Naive thymus-derived CD8-positive, alpha-beta T cell (primary cell): ENCODE measurements around the gene GMPPA. TPM values are rescaled to one million over a fixed set of nuclear protein-coding genes. Genes with fewer than 3 reads are reported as not detected.

ENCODE experiments used
- ATAC-seq, 2 donors: fragments of 150-1000 bp; cut with Tn5 transposase in 1 of 2; sonication (Bioruptor Pico), chemical (Tn5 transposase) in 1 of 2; 1 replicate in 1 of 2; 2 replicates in 1 of 2; pipeline ENCODE4 v1.10.0; 2021; ENCODE audit warnings: mild to moderate bottlenecking in 2 of 2, moderate library complexity in 2 of 2
- POLR2A ChIA-PET: fragments of 350-600 bp; sonication (Branson Sonifier 250); formaldehyde crosslinking; loops from one replicate; lab custom pipeline; 2021; ENCODE audit warnings: antibody characterized with exemption; lab: Charles Lee
- DNase-seq, 10 donors: peaks; one replicate each; pipeline versions ENCODE4 v3.0.0 to v3.0.0-alpha.2; 2020 to 2022
- H3K27ac Mint-ChIP-seq, 10 donors: one replicate each; pipeline ENCODE4 v1.8.0; 2020 to 2022; ENCODE audit warnings: mild to moderate bottlenecking in 10 of 10, mixed read lengths in 10 of 10, moderate library complexity in 4 of 10, inconsistent platforms in 1 of 10
- H3K27me3 Mint-ChIP-seq, 5 donors: one replicate each; pipeline ENCODE4 v1.8.0; 2021 to 2022; ENCODE audit warnings: mixed read lengths in 5 of 5
- H3K36me3 Mint-ChIP-seq, 3 donors: one replicate each; pipeline ENCODE4 v1.8.0; 2020 to 2022; ENCODE audit warnings: mixed read lengths in 3 of 3, mild to moderate bottlenecking in 2 of 3, inconsistent platforms in 1 of 3
- H3K4me1 Mint-ChIP-seq, 4 donors: one replicate each; pipeline ENCODE4 v1.8.0; 2021 to 2022; ENCODE audit warnings: mixed read lengths in 4 of 4
- H3K4me3 Mint-ChIP-seq, 10 donors: one replicate each; pipeline ENCODE4 v1.8.0; 2020 to 2022; ENCODE audit warnings: mild to moderate bottlenecking in 10 of 10, mixed read lengths in 10 of 10, moderate library complexity in 6 of 10, inconsistent platforms in 1 of 10
- H3K9me3 Mint-ChIP-seq, 9 donors: one replicate each; pipeline ENCODE4 v1.8.0; 2020 to 2022; ENCODE audit warnings: mixed read lengths in 9 of 9, mild to moderate bottlenecking in 3 of 9, inconsistent platforms in 1 of 9, moderate library complexity in 1 of 9
- polyA plus RNA-seq, 3 donors: library from polyadenylated mRNA; unstranded; fragments of 300-500 nt; fragmentation: Illumina TruSeq; gene quantifications; one replicate each; pipeline ENCODE4 v1.2.3, GENCODE V29; 2021
- total RNA-seq, 8 experiments: library from RNA in 2 of 8; stranded (reverse) in 2 of 8; gene quantifications; one replicate each; pipeline ENCODE4 v1.2.3 and lab custom pipeline; 2021 to 2026

GMPPA gene
- total and polyA plus RNA-seq, 5 experiments from 2014 or later = 12.1 to 26.9 (median 22.0) TPM

DNA sequence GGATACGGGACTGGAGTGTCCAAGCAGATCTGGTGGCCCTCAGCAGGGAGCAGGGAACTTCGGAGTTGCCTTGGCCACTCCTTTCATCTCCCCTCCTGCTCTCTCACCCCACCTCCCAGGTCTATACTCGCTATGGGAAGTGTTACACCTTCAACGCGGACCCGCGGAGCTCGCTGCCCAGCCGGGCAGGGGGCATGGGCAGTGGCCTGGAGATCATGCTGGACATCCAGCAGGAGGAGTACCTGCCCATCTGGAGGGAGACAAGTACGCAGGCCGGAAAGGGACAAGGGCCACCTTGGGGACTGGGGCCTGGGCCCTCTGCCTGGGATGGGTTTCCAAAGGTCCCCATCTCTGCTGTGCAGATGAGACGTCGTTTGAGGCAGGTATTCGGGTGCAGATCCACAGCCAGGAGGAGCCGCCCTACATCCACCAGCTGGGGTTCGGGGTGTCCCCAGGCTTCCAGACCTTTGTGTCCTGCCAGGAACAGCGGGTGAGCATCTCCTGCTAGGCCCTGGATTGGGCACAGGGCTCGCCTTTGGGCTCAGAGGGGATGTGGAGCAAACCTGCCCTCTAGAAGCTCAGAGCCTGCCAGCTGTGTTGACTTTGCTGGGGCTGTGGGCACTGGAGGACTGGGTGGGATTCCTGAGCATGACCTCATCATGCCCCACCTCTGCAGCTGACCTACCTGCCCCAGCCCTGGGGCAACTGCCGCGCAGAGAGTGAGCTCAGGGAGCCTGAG is 33.1 kb downstream of the GMPPA start:
- POLR2A ChIA-PET = no interaction called here
- H3K4me1 Mint-ChIP-seq = peaks cover 0 to 8% (median 5%) of the 10 kb centered on the region in 4 donors
- no peaks in the 10 kb centered on the region for H3K9me3 Mint-ChIP-seq
- H3K27ac Mint-ChIP-seq = no peak overlapping the region
- ATAC-seq (no peak), DNase-seq (no peak)
- H3K4me3 Mint-ChIP-seq = no peak overlapping the region
- peaks cover 33 to 74% (median 45%) of the 10 kb centered on the region in 5 donors for H3K27me3 Mint-ChIP-seq
- no peaks in the 10 kb centered on the region for H3K36me3 Mint-ChIP-seq

DNA sequence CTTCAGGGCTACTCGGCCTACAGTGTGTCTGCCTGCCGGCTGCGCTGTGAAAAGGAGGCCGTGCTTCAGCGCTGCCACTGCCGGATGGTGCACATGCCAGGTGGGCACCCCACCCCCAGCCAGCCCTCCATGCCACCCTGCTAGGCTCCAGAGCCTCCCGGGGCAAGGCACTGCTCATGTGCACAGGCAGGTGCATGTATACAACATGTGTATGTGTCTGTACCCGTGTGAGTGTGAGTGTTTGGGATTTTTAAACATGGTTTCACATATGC is 33.6 kb downstream of the GMPPA start:
- peaks cover 0 to 8% (median 5%) of the 10 kb centered on the region in 4 donors for H3K4me1 Mint-ChIP-seq
- peaks cover 30 to 69% (median 40%) of the 10 kb centered on the region in 5 donors for H3K27me3 Mint-ChIP-seq
- peak overlapping the region in 1 of 10 donors; percentile 12 for H3K27ac Mint-ChIP-seq
- no peak overlapping the region for H3K4me3 Mint-ChIP-seq
- no peaks in the 10 kb centered on the region for H3K9me3 Mint-ChIP-seq
- no peaks in the 10 kb centered on the region for H3K36me3 Mint-ChIP-seq
- POLR2A ChIA-PET = no interaction called here
- no peak for ATAC-seq
- DNase-seq = no peak

DNA sequence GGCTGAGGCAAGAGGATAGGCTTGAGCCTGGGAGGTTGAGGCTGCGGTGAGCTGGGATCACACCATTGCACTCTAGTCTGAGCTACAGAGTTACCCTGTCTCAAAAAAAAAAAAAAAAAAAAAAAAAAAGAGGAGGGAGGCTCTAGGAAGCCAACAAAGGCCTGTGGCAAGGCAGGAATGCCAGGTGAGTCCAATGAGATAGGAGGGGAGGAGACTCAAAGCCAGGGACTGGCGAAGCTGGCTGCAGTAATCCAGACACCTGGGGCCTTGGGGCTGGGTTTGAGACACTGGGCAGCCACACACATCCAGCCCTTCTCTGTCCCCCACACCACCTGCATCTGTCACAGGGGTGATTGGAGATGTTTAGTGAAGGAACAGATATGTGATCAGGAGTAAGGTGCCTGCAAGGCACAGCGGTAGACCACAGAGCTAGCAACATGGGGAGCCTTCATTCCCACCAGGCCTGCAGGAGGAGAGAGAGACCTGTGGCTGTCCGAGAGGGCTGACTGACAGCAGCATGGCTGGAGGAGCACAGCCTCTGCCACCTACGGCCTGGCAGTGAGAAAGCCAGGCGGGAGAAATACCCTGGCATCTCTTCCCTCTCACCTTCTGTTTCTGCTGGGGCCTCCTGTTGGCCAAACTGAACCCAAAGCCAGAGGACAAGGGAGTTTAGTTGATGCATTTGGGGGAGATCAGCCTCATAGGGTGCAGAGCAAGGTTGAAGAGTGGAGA is 35.4 kb downstream of the GMPPA start:
- peaks cover 21 to 51% (median 28%) of the 10 kb centered on the region in 5 donors for H3K27me3 Mint-ChIP-seq
- H3K4me1 Mint-ChIP-seq = peaks cover 0 to 8% (median 5%) of the 10 kb centered on the region in 4 donors
- H3K4me3 Mint-ChIP-seq = no peak overlapping the region
- POLR2A ChIA-PET = no interaction called here
- no peaks in the 10 kb centered on the region for H3K9me3 Mint-ChIP-seq
- no peak for ATAC-seq
- no peak for DNase-seq
- no peaks in the 10 kb centered on the region for H3K36me3 Mint-ChIP-seq
- no peak overlapping the region for H3K27ac Mint-ChIP-seq

DNA sequence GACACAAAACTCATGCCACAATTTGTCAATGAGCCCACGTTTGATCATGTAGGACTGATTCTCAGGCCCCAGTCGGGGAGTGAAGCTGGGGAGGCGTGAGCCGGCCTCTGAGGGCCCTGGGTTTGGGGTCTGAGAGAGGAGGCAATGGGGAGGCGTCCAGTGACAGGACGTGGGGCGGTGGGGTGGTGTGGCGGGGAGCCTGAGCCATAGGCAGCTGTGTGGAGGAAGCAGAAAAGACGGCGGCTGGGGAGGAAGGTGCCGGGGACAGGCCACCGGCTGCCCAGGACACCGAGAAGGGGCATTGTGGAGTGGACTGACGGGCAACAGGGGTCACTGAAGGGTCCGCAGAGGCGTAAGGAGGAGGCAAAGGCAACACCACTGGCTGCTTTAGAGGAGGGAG is 37.7 kb downstream of the GMPPA start:
- Mint-ChIP-seq H3K27ac (no peak overlapping the region), H3K27me3 (peaks cover 5 to 28% (median 8%) of the 10 kb centered on the region in 5 donors), H3K4me3 (no peak overlapping the region), H3K9me3 (no peaks in the 10 kb centered on the region), H3K36me3 (no peaks in the 10 kb centered on the region), H3K4me1 (peaks cover 0 to 4% (median 2%) of the 10 kb centered on the region in 4 donors)
- POLR2A ChIA-PET = no interaction called here
- no peak for ATAC-seq
- no peak for DNase-seq

DNA sequence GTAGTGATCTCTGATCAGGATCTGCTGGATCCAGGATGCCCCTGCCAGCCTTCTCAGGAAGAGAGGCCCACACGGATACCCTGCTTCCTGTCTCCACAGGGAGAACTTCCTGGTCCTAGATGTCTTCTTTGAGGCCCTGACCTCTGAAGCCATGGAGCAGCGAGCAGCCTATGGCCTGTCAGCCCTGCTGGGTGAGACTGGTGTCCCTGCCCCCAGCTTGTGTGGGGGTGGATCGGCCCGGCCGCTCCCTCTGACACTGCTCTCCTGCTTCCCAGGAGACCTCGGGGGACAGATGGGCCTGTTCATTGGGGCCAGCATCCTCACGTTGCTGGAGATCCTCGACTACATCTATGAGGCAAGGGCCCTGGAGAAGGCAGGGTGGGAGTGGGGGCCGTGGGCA is 38.3 kb downstream of the GMPPA start:
- POLR2A ChIA-PET = no interaction called here
- Mint-ChIP-seq H3K9me3 (no peaks in the 10 kb centered on the region), H3K36me3 (no peaks in the 10 kb centered on the region), H3K27me3 (peaks cover 2 to 24% (median 6%) of the 10 kb centered on the region in 5 donors), H3K27ac (no peak overlapping the region), H3K4me3 (no peak overlapping the region), H3K4me1 (peaks cover 2 to 8% (median 6%) of the 10 kb centered on the region in 4 donors)
- ATAC-seq (no peak), DNase-seq (no peak)

DNA sequence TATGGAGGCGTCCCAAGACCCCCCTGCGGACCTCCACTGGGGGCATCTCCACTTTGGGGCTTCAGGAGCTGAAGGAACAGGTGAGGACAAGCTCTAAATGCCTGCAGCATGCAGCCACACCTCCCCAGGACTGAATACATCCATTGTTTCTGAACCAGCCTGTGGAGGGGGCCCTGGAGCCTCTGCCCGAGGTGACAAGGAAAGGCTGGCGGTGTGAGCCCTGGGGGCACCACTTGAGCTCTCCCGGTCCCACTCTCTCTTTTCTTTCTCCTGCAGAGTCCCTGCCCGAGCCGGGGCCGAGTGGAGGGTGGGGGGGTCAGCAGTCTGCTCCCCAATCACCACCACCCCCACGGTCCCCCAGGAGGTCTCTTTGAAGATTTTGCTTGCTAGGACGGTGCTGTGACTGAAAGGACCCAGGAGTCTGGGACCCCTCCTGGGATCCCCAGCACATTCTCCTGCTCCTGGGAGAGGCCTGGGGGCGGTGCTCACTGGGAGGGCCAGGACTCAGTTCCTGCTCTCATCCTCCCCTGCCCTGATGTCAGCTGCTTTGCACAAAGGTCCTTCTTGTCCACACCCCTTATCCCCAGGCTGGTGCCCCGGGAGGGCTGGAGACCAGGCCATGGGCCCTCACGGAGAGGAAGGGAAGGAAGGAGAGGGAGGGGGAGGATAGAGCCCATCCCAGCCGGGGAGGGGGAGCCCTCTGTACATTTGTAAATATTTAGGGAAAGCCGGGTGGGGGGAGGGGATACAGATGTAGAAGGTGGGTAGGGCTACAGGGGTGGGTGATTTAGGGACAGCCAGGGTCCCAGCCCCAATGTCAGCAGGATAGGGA is 39.2 kb downstream of the GMPPA start:
- no peaks in the 10 kb centered on the region for H3K9me3 Mint-ChIP-seq
- no peak overlapping the region for H3K27ac Mint-ChIP-seq
- POLR2A ChIA-PET = no interaction called here
- no peak overlapping the region for H3K4me3 Mint-ChIP-seq
- DNase-seq (no peak), ATAC-seq (no peak)
- no peaks in the 10 kb centered on the region for H3K36me3 Mint-ChIP-seq
- peaks cover 6 to 17% (median 15%) of the 10 kb centered on the region in 4 donors for H3K4me1 Mint-ChIP-seq
- H3K27me3 Mint-ChIP-seq = peaks cover 0 to 15% (median 4%) of the 10 kb centered on the region in 5 donors

DNA sequence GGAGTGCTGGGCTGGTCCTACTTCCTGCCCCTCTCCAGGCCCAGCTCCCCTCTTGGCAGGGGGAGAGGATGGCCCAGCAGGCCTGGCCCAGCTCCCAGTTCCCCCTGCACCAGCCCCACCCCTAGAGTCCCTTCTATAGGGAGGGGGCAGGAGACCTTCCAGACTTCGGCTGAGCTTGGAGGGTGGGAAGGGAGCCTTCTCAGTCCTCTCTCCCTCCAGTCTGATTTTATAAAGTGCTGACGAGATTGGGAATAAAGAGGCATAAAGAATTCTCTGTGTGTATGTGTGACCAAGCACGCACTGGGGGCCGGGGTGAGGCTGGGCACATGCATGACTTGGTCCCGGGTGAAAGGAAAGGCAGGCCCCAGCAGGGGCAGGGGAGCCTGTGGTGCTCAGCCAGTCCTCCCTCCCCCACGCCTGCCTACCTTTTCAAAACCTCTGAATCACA is 39.8 kb downstream of the GMPPA start:
- POLR2A ChIA-PET = no interaction called here
- peaks cover 0 to 11% (median 4%) of the 10 kb centered on the region in 5 donors for H3K27me3 Mint-ChIP-seq
- peaks cover 6 to 19% (median 15%) of the 10 kb centered on the region in 4 donors for H3K4me1 Mint-ChIP-seq
- no peaks in the 10 kb centered on the region for H3K36me3 Mint-ChIP-seq
- no peak for DNase-seq
- ATAC-seq = no peak
- H3K4me3 Mint-ChIP-seq = no peak overlapping the region
- peak overlapping the region in 1 of 10 donors; percentile 3 for H3K27ac Mint-ChIP-seq
- no peaks in the 10 kb centered on the region for H3K9me3 Mint-ChIP-seq

DNA sequence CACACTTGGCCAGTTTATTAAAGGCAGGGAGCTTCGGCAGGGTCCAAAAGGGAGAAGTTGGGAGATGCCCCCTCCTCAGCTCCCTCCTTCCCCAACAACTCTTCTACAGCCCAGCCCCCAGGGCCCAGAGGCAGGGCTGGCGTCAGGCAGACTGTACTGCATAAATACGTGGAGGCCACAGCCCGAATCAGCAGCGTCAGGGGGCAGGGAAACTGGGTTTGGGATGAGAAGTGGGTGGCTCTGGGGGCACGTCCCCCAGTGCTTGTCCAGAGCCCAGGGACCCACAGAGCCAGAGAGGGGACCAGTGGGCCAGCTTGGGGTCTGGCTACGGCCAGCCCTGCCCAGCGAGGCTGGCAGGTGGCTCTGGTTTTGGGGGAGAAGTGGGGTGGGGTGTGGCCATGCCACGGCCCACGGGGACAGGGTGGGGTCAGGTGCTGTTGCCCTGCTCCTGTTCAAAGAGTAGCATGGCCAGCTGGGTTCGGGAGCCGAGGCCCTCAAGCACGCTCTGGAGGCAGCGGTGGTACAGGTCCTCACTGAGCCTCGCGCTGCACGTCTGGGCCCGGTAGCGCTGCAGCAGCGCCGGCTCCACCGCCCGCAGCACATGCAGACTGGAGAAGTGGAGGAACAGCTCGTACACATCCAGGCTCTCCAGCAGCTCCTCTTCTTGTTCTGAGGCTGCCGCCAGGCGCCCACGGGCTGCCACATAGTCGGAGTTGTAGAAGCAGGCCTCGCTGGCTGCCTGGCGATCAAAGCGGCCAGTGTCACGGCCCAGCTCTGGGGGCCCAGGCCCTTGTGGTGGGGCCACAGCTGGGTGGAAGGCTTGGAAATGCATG is 40.5 kb downstream of the GMPPA start:
- no peak overlapping the region for H3K4me3 Mint-ChIP-seq
- peak overlapping the region in 1 of 10 donors; percentile 1 for H3K27ac Mint-ChIP-seq
- POLR2A ChIA-PET = no interaction called here
- H3K9me3 Mint-ChIP-seq = no peaks in the 10 kb centered on the region
- H3K36me3 Mint-ChIP-seq = no peaks in the 10 kb centered on the region
- H3K27me3 Mint-ChIP-seq = peaks cover 0 to 11% (median 4%) of the 10 kb centered on the region in 5 donors
- ATAC-seq (no peak), DNase-seq (no peak)
- H3K4me1 Mint-ChIP-seq = peaks cover 7 to 20% (median 15%) of the 10 kb centered on the region in 4 donors

DNA sequence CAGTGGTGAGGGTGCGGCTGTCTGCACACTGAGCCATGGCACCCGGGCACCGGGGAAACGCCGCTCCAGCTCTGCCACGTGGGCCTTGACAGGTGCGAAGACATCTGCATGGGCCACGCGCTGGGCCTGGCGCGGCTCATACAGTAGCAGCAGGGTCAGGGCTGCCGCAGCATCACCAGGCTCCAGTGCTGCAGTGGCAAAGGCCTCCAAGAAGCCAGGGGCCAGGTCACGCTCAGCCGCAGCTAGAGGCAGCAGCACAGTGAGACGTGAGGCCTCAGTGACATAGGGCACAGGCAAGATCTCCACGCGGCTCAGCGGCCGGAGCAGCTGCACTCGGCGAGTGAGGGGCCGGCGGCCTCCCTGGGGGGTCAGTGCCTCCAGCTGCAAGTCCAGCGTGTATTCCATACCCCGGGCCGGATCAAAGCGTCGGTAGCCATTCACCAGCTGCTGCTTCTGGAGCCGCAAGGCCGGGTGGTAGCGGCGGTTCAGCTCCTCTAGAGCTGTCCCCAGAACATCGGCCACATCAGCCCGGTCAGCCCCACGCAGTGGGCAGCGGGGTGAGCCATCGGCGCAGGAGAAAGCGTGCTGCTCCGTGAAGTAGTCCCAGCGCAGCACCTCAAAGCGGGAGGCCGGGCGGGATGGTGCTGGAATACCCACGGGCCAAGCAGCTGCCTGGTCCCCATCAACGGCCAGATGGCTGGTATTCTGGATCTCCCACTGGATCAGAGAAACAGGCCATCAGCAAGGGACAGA is 41.4 kb downstream of the GMPPA start:
- Mint-ChIP-seq H3K27ac (no peak overlapping the region), H3K4me1 (peaks cover 12 to 29% (median 23%) of the 10 kb centered on the region in 4 donors), H3K9me3 (no peaks in the 10 kb centered on the region), H3K36me3 (no peaks in the 10 kb centered on the region), H3K27me3 (peaks cover 0 to 9% (median 4%) of the 10 kb centered on the region in 5 donors), H3K4me3 (no peak overlapping the region)
- POLR2A ChIA-PET = no interaction called here
- DNase-seq (no peak), ATAC-seq (no peak)

DNA sequence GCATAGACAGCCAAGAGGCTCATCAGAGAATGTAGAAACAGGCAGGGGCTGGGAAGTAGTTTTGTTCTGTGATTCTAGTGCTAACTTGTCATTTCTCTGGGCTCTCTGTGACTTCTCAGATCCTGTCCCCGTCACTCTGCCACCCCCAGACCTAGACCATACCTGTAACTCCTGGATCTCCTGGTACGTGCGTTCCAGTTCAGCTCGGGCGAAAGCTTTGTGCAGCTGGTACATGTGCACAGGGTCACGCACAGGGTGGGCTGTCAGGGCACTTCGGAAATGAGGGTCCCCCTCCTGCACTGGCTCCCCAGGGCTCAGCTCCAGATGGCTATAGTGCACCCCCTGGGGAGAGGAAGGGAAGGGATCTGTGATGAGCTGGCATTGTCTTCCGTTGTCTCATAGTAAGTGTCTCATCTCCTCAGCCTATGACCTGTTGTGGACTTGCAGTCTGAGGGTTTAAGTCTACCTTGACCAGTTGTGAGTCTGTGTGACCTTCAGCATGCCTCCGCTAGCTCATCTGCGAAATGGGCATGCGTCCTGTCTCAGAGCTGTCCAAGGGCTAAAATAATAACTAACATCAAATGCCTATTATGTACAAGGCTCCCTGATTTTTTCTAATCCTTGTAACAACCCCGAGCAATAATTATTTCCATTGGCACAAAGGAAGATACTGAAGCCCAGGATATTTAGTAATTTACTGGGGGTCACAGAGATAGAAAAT is 42.3 kb downstream of the GMPPA start:
- Mint-ChIP-seq H3K36me3 (no peaks in the 10 kb centered on the region), H3K4me3 (peak overlapping the region; percentile 43 to 88 (median 80)), H3K9me3 (no peaks in the 10 kb centered on the region), H3K27me3 (peaks cover 0 to 2% (median under 1%) of the 10 kb centered on the region in 5 donors), H3K4me1 (peaks cover 12 to 29% (median 23%) of the 10 kb centered on the region in 4 donors), H3K27ac (peak overlapping the region in 1 of 10 donors; percentile 78)
- ATAC-seq = no peak
- no peak for DNase-seq
- POLR2A ChIA-PET = no interaction called here

DNA sequence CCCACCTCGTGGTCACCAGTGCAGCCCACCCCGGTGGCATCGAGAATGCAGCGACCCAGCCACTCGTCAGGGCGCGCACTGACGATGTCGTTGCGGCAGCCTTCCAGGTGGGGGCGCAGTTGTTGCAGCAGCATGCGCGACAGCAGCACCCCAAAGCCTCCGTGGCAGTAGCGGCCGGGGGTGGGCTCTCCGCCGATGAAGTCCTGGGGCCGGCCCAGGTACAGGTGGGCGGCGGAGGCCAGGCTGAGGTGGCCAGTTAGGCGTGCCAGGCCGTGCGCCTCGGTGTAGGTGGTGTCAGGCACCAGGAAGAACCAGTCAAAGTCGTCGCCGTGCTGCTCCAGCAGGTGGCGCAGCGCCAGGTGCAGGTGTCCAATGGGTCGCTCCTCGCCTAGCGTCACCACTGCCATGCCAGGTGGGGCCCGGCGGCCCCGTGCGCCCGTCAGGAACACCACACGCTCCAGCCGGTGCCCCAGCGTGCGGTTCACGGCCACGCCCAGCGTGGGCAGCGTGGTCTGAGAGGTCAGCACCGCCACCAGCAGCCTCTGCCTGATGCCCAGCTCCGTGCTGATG is 43.0 kb downstream of the GMPPA start:
- H3K27ac Mint-ChIP-seq = peak overlapping the region in 1 of 10 donors; percentile 78
- no peaks in the 10 kb centered on the region for H3K36me3 Mint-ChIP-seq
- peak overlapping the region; percentile 52 to 88 (median 80) for H3K4me3 Mint-ChIP-seq

More for the DNA sequence above, 43.0 kb downstream of the GMPPA start:
- ATAC-seq (peak; percentile 57 to 59), DNase-seq (peak; percentile 74 to 92 (median 86))
- Mint-ChIP-seq H3K4me1 (peaks cover 12 to 29% (median 23%) of the 10 kb centered on the region in 4 donors), H3K9me3 (no peaks in the 10 kb centered on the region), H3K27me3 (peaks cover 3 to 7% (median 4%) of the 10 kb centered on the region in 5 donors)
- POLR2A ChIA-PET = interaction anchor here (1.3 kb wide), 1 partner anchor 19 kb away, joined by 3 read pairs; no protein-coding TSS in a partner anchor
